ENCODE results near the gene IL11RA.
A peak's percentile ranks its signal among the peaks of the same experiment; 100 is the strongest.

Gene IL11RA

GRCh38 chr9:34648673-34649072 is 3.3 kb upstream of the IL11RA start:
- no peak for DNase-seq
- H3K4me3 Mint-ChIP-seq: peak overlapping the region; percentile 94
- H3K27me3 Mint-ChIP-seq (ENCODE audit: low read depth, poor library complexity): peaks cover 6% of the 10 kb centered on the region
- peak overlapping the region; percentile 24 for H3K27ac Mint-ChIP-seq
- H3K4me1 Mint-ChIP-seq: peaks cover 82% of the 10 kb centered on the region
- no peak for TF ChIP-seq CTCF (IDR thresholded peaks at IDR 0.05)
- H3K9me3 Mint-ChIP-seq: no peaks in the 10 kb centered on the region
- peaks cover 24% of the 10 kb centered on the region for H3K36me3 Mint-ChIP-seq (ENCODE audit: low read depth)

- H3K36me3 Mint-ChIP-seq (ENCODE audit: low read depth): peaks cover 24% of the 10 kb centered on the region
- no peaks in the 10 kb centered on the region for H3K27me3 Mint-ChIP-seq (ENCODE audit: low read depth, poor library complexity)
- peak overlapping the region; percentile 99 for H3K27ac Mint-ChIP-seq
- no peak for DNase-seq
- H3K9me3 Mint-ChIP-seq: no peaks in the 10 kb centered on the region
- peak overlapping the region; percentile 82 for H3K4me3 Mint-ChIP-seq
- no peak for TF ChIP-seq CTCF (IDR thresholded peaks at IDR 0.05)
- H3K4me1 Mint-ChIP-seq: peaks cover 89% of the 10 kb centered on the region
These were observed 1.2 kb upstream of the IL11RA start for GRCh38 chr9:34650816-34651215.

GRCh38 chr9:34651321-34651720 is 664 bp upstream of the IL11RA start:
- H3K4me1 Mint-ChIP-seq: peaks cover 87% of the 10 kb centered on the region
- no peak for TF ChIP-seq CTCF (IDR thresholded peaks at IDR 0.05)
- H3K4me3 Mint-ChIP-seq: peak overlapping the region; percentile 82

GRCh38 chr9:34652602-34653000 is 616 bp downstream of the IL11RA start:
- DNase-seq: no peak
- no peak for TF ChIP-seq CTCF (IDR thresholded peaks at IDR 0.05)
- peaks cover 23% of the 10 kb centered on the region for H3K36me3 Mint-ChIP-seq (ENCODE audit: low read depth)
- H3K27me3 Mint-ChIP-seq (ENCODE audit: low read depth, poor library complexity): peaks cover 4% of the 10 kb centered on the region
- peak overlapping the region; percentile 82 for H3K4me3 Mint-ChIP-seq
- H3K4me1 Mint-ChIP-seq: peaks cover 89% of the 10 kb centered on the region
- no peaks in the 10 kb centered on the region for H3K9me3 Mint-ChIP-seq
- H3K27ac Mint-ChIP-seq: peak overlapping the region; percentile 98

More at GRCh38 chr9:34651321-34651720, 664 bp upstream of the IL11RA start:
- peaks cover 24% of the 10 kb centered on the region for H3K36me3 Mint-ChIP-seq (ENCODE audit: low read depth)
- peak overlapping the region; percentile 99 for H3K27ac Mint-ChIP-seq
- no peaks in the 10 kb centered on the region for H3K9me3 Mint-ChIP-seq
- peaks cover 2% of the 10 kb centered on the region for H3K27me3 Mint-ChIP-seq (ENCODE audit: low read depth, poor library complexity)
- no peak for DNase-seq

GRCh38 chr9:34653151-34654072 is 1.4 kb downstream of the IL11RA start:
- Mint-ChIP-seq H3K9me3 (no peaks in the 10 kb centered on the region), H3K4me3 (peak overlapping the region; percentile 82), H3K36me3 (ENCODE audit: low read depth) (peaks cover 15% of the 10 kb centered on the region), H3K27ac (peak overlapping the region; percentile 98), H3K4me1 (peaks cover 89% of the 10 kb centered on the region), H3K27me3 (ENCODE audit: low read depth, poor library complexity) (peaks cover 4% of the 10 kb centered on the region)
- DNase-seq: peak; percentile 58
- no peak for TF ChIP-seq CTCF (IDR thresholded peaks at IDR 0.05)
